ENCODE results near the gene RICTOR.
A peak's percentile ranks its signal among the peaks of the same experiment; 100 is the strongest.

Gene RICTOR

DNA sequence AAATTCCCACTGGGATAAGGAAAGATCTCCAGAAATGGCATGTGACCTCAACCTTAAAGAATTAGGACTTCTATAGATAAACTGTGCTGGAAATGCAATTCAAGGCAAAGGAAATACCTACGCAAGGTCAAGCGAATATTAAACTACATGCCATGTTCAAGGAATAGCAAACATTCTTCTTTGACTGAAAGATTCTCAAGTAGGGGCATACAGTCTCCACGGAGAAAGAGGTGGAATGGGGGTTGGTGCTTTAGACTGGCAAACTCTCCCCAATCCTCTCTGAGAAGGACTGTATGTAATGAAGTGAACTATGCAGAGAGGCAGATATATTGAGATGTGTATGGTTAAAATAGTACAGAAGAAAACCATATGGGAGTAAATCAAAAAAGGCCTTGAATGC, 6.1 kb downstream of the RICTOR start:
- Histone ChIP-seq H3K27me3 (ENCODE audit: control insufficient read depth, insufficient read depth, low read length) (no peaks in the 10 kb centered on the region), H3K9ac (ENCODE audit: low read depth, low read length) (no peak overlapping the region), H3K9me3 (replicated peaks; ENCODE audit: low read length) (no peaks in the 10 kb centered on the region), H3K4me3 (ENCODE audit: low read length) (no peak overlapping the region), H3K4me1 (ENCODE audit: control insufficient read depth, insufficient read depth, low read length) (peaks cover 16% of the 10 kb centered on the region), H3K4me2 (ENCODE audit: low read length) (no peak overlapping the region), H3K36me3 (ENCODE audit: insufficient read depth, low read length) (peaks cover 8% of the 10 kb centered on the region)

DNA sequence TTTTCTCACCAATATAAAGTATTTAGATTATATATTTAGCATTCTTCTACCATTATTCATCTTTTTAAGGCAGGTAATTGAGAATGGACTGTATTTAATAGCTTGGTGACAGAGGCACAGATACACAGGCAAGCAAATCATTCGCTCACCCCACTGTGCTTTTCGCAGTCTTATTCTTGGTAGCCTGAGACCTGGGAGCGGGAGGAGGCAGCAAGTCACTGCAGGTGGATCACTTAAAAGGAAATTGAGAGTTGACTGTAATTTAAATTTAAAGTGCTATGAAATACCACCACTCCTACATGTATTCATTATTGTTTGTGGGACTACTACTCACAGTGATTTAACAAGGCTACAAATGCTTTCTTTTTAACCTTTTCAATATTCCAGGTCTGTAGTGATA, 9.7 kb downstream of the RICTOR start:
- Histone ChIP-seq H3K9me3 (replicated peaks; ENCODE audit: low read length) (no peaks in the 10 kb centered on the region), H3K36me3 (ENCODE audit: insufficient read depth, low read length) (peaks cover 8% of the 10 kb centered on the region), H3K9ac (ENCODE audit: low read depth, low read length) (no peak overlapping the region), H3K4me3 (ENCODE audit: low read length) (no peak overlapping the region), H3K4me2 (ENCODE audit: low read length) (no peak overlapping the region), H3K27me3 (ENCODE audit: control insufficient read depth, insufficient read depth, low read length) (no peaks in the 10 kb centered on the region), H3K4me1 (ENCODE audit: control insufficient read depth, insufficient read depth, low read length) (no peaks in the 10 kb centered on the region)

- Histone ChIP-seq H3K36me3 (ENCODE audit: insufficient read depth, low read length) (peaks cover 4% of the 10 kb centered on the region), H3K4me1 (ENCODE audit: control insufficient read depth, insufficient read depth, low read length) (no peaks in the 10 kb centered on the region), H3K4me3 (ENCODE audit: low read length) (no peak overlapping the region), H3K27me3 (ENCODE audit: control insufficient read depth, insufficient read depth, low read length) (no peaks in the 10 kb centered on the region), H3K9ac (ENCODE audit: low read depth, low read length) (no peak overlapping the region), H3K4me2 (ENCODE audit: low read length) (no peak overlapping the region), H3K9me3 (replicated peaks; ENCODE audit: low read length) (no peaks in the 10 kb centered on the region)
Measured at GRCh38 chr5:39063037-39063436, 11.2 kb downstream of the RICTOR start.

DNA sequence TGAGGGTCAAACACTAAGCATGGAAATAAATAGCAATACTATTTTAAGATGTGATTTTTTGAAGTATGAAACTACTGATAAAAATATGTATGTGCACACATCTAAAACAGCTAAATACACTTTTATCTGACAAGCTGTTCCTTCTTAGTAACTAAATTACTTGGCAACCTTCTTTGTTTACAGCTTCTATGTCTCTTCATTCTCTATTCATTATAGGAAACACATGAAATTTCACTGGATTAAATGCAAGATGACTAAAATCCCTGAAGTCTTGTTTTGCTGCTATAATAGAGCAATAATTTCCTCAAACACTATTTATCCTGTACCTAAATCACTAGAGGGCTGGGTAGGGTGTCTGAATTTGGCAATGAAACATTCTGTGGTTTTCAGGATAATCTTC, 11.7 kb downstream of the RICTOR start:
- no peaks in the 10 kb centered on the region for H3K27me3 ChIP-seq (ENCODE audit: control insufficient read depth, insufficient read depth, low read length)
- H3K4me1 ChIP-seq (ENCODE audit: control insufficient read depth, insufficient read depth, low read length) = no peaks in the 10 kb centered on the region
- no peaks in the 10 kb centered on the region for H3K9me3 ChIP-seq (replicated peaks; ENCODE audit: low read length)
- H3K4me2 ChIP-seq (ENCODE audit: low read length) = no peak overlapping the region
- no peak overlapping the region for H3K9ac ChIP-seq (ENCODE audit: low read depth, low read length)
- no peak overlapping the region for H3K4me3 ChIP-seq (ENCODE audit: low read length)
- H3K36me3 ChIP-seq (ENCODE audit: insufficient read depth, low read length) = peaks cover 4% of the 10 kb centered on the region

DNA sequence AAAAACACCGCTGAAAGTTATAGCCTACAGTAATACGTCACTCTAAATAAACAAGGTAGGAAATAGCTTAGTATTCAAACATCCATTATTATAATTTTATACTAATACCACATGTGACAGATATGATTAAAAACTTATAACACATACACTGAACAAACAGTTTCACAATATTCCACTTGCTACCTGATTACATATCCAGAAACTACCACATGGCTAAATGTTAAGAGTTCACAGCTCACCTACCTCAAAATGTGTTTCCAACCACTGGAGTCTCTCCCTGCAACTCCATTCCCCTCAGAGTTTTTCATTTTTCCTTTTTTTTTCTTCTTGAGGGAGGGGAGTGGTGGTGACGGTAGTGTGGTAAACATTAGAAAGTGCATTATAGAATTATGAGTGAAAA, 12.1 kb downstream of the RICTOR start:
- Histone ChIP-seq H3K4me3 (ENCODE audit: low read length) (no peak overlapping the region), H3K9ac (ENCODE audit: low read depth, low read length) (no peak overlapping the region)

DNA sequence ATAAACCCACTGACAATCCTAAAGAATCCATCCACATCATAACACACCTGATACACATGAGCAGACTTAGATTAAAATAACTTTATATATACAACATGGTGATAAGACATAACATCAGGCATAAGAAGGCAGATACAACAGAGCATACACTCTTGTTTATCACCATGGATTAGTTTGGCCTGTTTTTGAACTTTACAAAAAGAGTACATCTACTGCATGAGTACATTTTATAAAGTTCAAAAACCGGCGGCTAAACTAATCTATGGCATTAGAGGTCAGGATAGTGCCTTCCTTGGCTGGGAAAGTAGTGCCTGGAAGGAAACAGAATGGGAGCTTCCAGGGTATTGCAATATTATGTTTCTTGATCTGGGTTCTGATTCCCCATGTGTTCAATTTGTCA, 15.1 kb downstream of the RICTOR start:
- H3K4me1 ChIP-seq (ENCODE audit: control insufficient read depth, insufficient read depth, low read length) = no peaks in the 10 kb centered on the region
- no peaks in the 10 kb centered on the region for H3K27me3 ChIP-seq (ENCODE audit: control insufficient read depth, insufficient read depth, low read length)
- H3K9ac ChIP-seq (ENCODE audit: low read depth, low read length) = no peak overlapping the region
- H3K36me3 ChIP-seq (ENCODE audit: insufficient read depth, low read length) = no peaks in the 10 kb centered on the region
- no peaks in the 10 kb centered on the region for H3K9me3 ChIP-seq (replicated peaks; ENCODE audit: low read length)
- no peak overlapping the region for H3K4me3 ChIP-seq (ENCODE audit: low read length)
- no peak overlapping the region for H3K4me2 ChIP-seq (ENCODE audit: low read length)

More for the DNA sequence above, 12.1 kb downstream of the RICTOR start:
- H3K36me3 ChIP-seq (ENCODE audit: insufficient read depth, low read length) = peaks cover 4% of the 10 kb centered on the region
- H3K4me2 ChIP-seq (ENCODE audit: low read length) = no peak overlapping the region
- no peaks in the 10 kb centered on the region for H3K9me3 ChIP-seq (replicated peaks; ENCODE audit: low read length)
- H3K27me3 ChIP-seq (ENCODE audit: control insufficient read depth, insufficient read depth, low read length) = no peaks in the 10 kb centered on the region
- H3K4me1 ChIP-seq (ENCODE audit: control insufficient read depth, insufficient read depth, low read length) = no peaks in the 10 kb centered on the region

DNA sequence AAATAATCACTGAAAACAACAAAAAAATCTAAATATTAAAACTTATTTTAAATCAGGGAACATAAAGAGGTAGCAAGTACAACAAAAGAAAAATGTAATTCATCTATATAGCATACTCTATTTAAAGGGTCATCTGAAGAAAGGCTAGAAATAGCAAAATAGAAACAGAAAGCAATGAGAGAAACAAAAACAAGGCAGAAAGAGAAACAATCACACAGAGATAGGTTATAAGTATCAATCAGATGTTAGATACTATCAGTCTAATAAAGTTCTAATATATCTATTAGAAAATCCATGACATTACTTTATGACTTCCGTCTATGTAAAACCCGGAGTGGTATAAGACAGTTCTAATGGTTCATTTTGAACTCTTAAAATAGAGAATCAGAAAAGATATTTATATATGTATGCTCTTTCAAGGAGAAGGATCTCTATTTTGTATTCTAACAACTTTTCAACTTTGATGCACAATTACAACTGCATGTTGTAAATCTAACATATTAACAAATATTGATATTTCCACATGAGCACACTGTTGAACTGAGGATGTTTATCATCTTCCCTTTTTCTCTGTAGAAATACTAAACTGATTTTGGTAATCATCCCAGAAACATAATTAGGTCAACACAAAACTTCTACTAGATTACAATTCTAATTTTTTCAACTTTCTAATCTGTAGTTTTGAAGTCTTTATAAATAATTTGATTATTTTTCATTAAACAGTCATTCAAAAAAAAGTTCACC, 15.8 kb downstream of the RICTOR start:
- H3K4me3 ChIP-seq (ENCODE audit: low read length) = peak overlapping the region; percentile 42
- H3K4me1 ChIP-seq (ENCODE audit: control insufficient read depth, insufficient read depth, low read length) = no peaks in the 10 kb centered on the region
- H3K9me3 ChIP-seq (replicated peaks; ENCODE audit: low read length) = no peaks in the 10 kb centered on the region
- H3K27me3 ChIP-seq (ENCODE audit: control insufficient read depth, insufficient read depth, low read length) = no peaks in the 10 kb centered on the region
- peak overlapping the region; percentile 72 for H3K4me2 ChIP-seq (ENCODE audit: low read length)
- H3K36me3 ChIP-seq (ENCODE audit: insufficient read depth, low read length) = no peaks in the 10 kb centered on the region
- H3K9ac ChIP-seq (ENCODE audit: low read depth, low read length) = peak overlapping the region; percentile 46

- H3K36me3 ChIP-seq (ENCODE audit: insufficient read depth, low read length) = no peaks in the 10 kb centered on the region
- H3K9me3 ChIP-seq (replicated peaks; ENCODE audit: low read length) = no peaks in the 10 kb centered on the region
- peak overlapping the region; percentile 42 for H3K4me3 ChIP-seq (ENCODE audit: low read length)
- H3K27me3 ChIP-seq (ENCODE audit: control insufficient read depth, insufficient read depth, low read length) = no peaks in the 10 kb centered on the region
- H3K9ac ChIP-seq (ENCODE audit: low read depth, low read length) = peak overlapping the region; percentile 46
- H3K4me2 ChIP-seq (ENCODE audit: low read length) = peak overlapping the region; percentile 72
- H3K4me1 ChIP-seq (ENCODE audit: control insufficient read depth, insufficient read depth, low read length) = no peaks in the 10 kb centered on the region
Measured at GRCh38 chr5:39057734-39058133, 16.5 kb downstream of the RICTOR start.

DNA sequence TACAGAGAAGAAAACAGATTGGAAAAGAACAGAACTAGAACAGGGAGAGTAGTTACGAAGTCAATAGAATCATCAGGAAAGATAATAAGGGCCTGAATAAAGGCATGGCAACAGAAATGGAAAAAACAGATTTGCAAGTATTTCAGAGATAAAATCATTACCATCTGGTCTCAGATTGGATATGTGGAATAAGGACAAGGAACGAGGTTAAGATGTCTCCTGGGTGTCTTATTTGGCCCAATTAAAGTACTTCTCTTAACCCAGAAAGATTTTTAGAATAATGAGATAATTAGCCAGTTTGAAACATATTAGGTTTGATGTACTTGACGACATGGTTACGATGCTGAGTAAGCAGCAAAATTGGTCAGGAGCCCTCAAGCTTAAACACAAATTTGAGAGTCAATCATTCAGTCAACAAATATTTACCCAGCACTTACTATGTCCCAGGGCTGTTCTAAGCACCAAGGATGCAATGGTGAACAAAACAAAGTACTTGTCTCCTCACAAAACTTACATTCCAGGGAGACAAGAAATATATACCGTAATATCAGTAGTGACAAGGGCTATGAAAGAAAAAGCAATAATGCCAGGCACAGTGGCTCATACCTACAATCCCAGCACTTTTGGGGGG, 18.3 kb downstream of the RICTOR start:
- no peaks in the 10 kb centered on the region for H3K36me3 ChIP-seq (ENCODE audit: insufficient read depth, low read length)
- no peak overlapping the region for H3K4me2 ChIP-seq (ENCODE audit: low read length)
- no peak overlapping the region for H3K9ac ChIP-seq (ENCODE audit: low read depth, low read length)
- no peaks in the 10 kb centered on the region for H3K4me1 ChIP-seq (ENCODE audit: control insufficient read depth, insufficient read depth, low read length)
- no peaks in the 10 kb centered on the region for H3K27me3 ChIP-seq (ENCODE audit: control insufficient read depth, insufficient read depth, low read length)
- H3K4me3 ChIP-seq (ENCODE audit: low read length) = no peak overlapping the region
- H3K9me3 ChIP-seq (replicated peaks; ENCODE audit: low read length) = no peaks in the 10 kb centered on the region

DNA sequence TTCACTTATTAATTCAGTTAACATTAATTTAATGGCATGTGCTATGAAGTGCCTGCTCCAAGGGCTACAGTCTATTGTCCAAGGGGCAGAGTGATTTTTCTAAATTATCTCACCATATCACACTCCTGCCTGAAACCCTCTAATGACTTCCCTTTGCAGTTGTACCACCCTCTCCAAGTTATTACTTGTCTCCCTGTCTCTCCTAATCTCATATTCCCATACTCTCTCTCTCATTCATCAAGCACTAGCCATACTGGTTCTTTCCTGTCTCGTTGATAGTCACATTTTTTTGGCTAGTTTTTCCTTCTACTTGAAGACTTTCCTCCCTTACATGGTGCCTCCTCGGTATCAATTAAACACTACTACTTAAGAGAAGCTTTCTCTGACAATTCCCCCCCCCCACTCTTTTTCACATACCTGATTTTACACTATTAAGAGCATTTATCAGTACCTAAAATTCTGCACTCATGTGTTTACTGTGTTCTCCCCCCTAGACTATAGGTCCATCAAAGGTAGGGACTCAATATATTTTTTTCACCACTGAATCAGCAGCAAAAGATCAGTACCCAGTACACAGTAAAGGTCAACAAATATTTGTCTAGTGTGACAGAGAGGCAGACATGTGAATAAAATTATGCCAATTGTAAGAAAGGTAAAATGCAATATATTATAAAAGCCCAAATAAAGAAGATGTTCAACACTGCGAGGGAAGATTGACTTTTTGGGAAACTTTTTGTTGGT, 19.0 kb downstream of the RICTOR start:
- Histone ChIP-seq H3K9ac (ENCODE audit: low read depth, low read length) (no peak overlapping the region), H3K4me1 (ENCODE audit: control insufficient read depth, insufficient read depth, low read length) (no peaks in the 10 kb centered on the region), H3K4me2 (ENCODE audit: low read length) (no peak overlapping the region), H3K27me3 (ENCODE audit: control insufficient read depth, insufficient read depth, low read length) (no peaks in the 10 kb centered on the region), H3K36me3 (ENCODE audit: insufficient read depth, low read length) (no peaks in the 10 kb centered on the region), H3K9me3 (replicated peaks; ENCODE audit: low read length) (no peaks in the 10 kb centered on the region), H3K4me3 (ENCODE audit: low read length) (no peak overlapping the region)

DNA sequence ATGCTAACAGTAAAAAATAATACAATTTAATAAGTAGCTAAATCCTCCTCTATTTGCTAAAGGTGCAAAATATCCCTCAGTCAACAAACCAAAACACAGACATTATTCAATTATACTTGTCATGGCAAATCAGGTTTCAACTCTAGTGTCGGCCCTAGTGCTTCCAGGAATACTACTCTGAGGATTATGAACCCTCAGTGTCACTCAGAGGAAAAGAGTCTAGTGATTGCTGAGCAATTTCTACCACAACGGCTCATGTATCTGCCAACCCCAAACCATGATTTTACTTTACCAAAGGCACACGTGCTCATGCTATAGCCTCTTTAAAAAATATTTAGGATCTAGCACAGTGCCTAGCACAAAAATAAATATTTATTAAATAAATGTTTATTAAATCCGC, 21.0 kb downstream of the RICTOR start:
- Histone ChIP-seq H3K9me3 (replicated peaks; ENCODE audit: low read length) (no peaks in the 10 kb centered on the region), H3K9ac (ENCODE audit: low read depth, low read length) (no peak overlapping the region), H3K36me3 (ENCODE audit: insufficient read depth, low read length) (no peaks in the 10 kb centered on the region), H3K4me3 (ENCODE audit: low read length) (no peak overlapping the region), H3K27me3 (ENCODE audit: control insufficient read depth, insufficient read depth, low read length) (no peaks in the 10 kb centered on the region), H3K4me1 (ENCODE audit: control insufficient read depth, insufficient read depth, low read length) (no peaks in the 10 kb centered on the region), H3K4me2 (ENCODE audit: low read length) (no peak overlapping the region)
